Ishikawa (cell line): ENCODE results near the gene ARHGAP9.

Source experiments
- CEBPB ChIP-seq: IDR thresholded peaks from 2 replicates; pipeline ENCODE4 v1.6.1; 2012
- CREB1 ChIP-seq: IDR thresholded peaks from 2 replicates; pipeline ENCODE4 v1.6.1; 2012; ENCODE audit warnings: low read depth
- EGR1 ChIP-seq: IDR thresholded peaks from 2 replicates; pipeline ENCODE4 v1.6.1; 2012
- EP300 ChIP-seq: IDR thresholded peaks from 2 replicates; pipeline ENCODE4 v1.6.1; 2012; ENCODE audit warnings: borderline replicate concordance
- FOXM1 ChIP-seq: IDR thresholded peaks from 2 replicates; pipeline ENCODE4 v1.6.1; 2012; ENCODE audit warnings: low read depth, borderline replicate concordance
- MAX ChIP-seq: IDR thresholded peaks from 2 replicates; pipeline ENCODE4 v1.6.1; 2012
- NFIC ChIP-seq: IDR thresholded peaks from 2 replicates; pipeline ENCODE4 v1.6.1; 2012
- RAD21 ChIP-seq: IDR thresholded peaks from 2 replicates; pipeline ENCODE4 v1.6.1; 2012; ENCODE audit warnings: low read depth
- REST ChIP-seq: IDR thresholded peaks from 2 replicates; pipeline ENCODE4 v1.6.1; 2012; ENCODE audit warnings: low read depth, mild to moderate bottlenecking
- TAF1 ChIP-seq: IDR thresholded peaks from 2 replicates; pipeline ENCODE4 v1.6.1; 2012; ENCODE audit warnings: low read depth, mild to moderate bottlenecking
- TCF12 ChIP-seq: IDR thresholded peaks from 2 replicates; pipeline ENCODE4 v1.6.1; 2012; ENCODE audit warnings: low read depth
- TEAD4 ChIP-seq: IDR thresholded peaks from 2 replicates; pipeline ENCODE4 v1.6.1; 2012
- USF1 ChIP-seq: IDR thresholded peaks from 2 replicates; pipeline ENCODE4 v1.6.1; 2012
- YY1 ChIP-seq: IDR thresholded peaks from 2 replicates; pipeline ENCODE4 v1.6.1; 2012; ENCODE audit warnings: low read depth
- ZBTB7A ChIP-seq: IDR thresholded peaks from 2 replicates; pipeline ENCODE4 v1.6.1; 2012; ENCODE audit warnings: low read depth

The ARHGAP9 gene

GRCh38 chr12:57517187-57517586 is 37.5 kb upstream of the ARHGAP9 start:
- no peak for TF ChIP-seq ZBTB7A
- TF ChIP-seq YY1, result no peak
- no peak for TF ChIP-seq EGR1
- TF ChIP-seq TEAD4, result no peak
- no peak for TF ChIP-seq CREB1
- TF ChIP-seq FOXM1, result no peak
- TF ChIP-seq REST, result no peak
- TF ChIP-seq CEBPB, result no peak
- no peak for TF ChIP-seq NFIC
- TF ChIP-seq TAF1, result no peak
- TF ChIP-seq RAD21, result no peak
- TF ChIP-seq MAX, result no peak
- TF ChIP-seq USF1, result no peak
- no peak for TF ChIP-seq EP300
- no peak for TF ChIP-seq TCF12

- TF ChIP-seq EGR1, result no peak
- no peak for TF ChIP-seq USF1
- TF ChIP-seq YY1, result no peak
- no peak for TF ChIP-seq NFIC
- no peak for TF ChIP-seq TCF12
- TF ChIP-seq TAF1, result no peak
- TF ChIP-seq CREB1, result no peak
- TF ChIP-seq TEAD4, result no peak
- TF ChIP-seq RAD21, result no peak
- TF ChIP-seq EP300, result no peak
- no peak for TF ChIP-seq FOXM1
- TF ChIP-seq CEBPB, result no peak
- TF ChIP-seq ZBTB7A, result no peak
- TF ChIP-seq MAX, result no peak
- no peak for TF ChIP-seq REST
Measured at GRCh38 chr12:57516617-57517153, 37.0 kb upstream of the ARHGAP9 start.

- TF ChIP-seq RAD21 (no peak), REST (no peak), FOXM1 (no peak), YY1 (no peak), MAX (no peak), TAF1 (no peak), NFIC (no peak), CEBPB (no peak), TCF12 (no peak), TEAD4 (no peak), CREB1 (no peak), EP300 (no peak), USF1 (no peak), ZBTB7A (no peak), EGR1 (no peak)
Measured at GRCh38 chr12:57515934-57516541, 36.4 kb upstream of the ARHGAP9 start.
